Stimulated activated naive B cell treated with anti-CD40 and anti-IgM and Interleukin-4, amounts not matched to agents 10 μg/mL and 1 μg/mL and 100 μg/mL, for 72 hours (primary cell): ENCODE data around the gene RNU6-8.

ENCODE experiments used
- ATAC-seq, 2 donors: fragments of 150-1000 bp; cut with Tn5 transposase; replicated peaks; 2 replicates each; pipeline ENCODE4 v1.10.0; 2021; ENCODE audit warnings: moderate library complexity in 1 of 2
- DNase-seq: peaks from one replicate; pipeline ENCODE4 v3.0.0; 2021
- H3K27ac Mint-ChIP-seq: one replicate; pipeline ENCODE4 v1.8.0; 2022; ENCODE audit warnings: mild to moderate bottlenecking, mixed read lengths
- H3K27me3 Mint-ChIP-seq, 2 donors: one replicate each; pipeline ENCODE4 v1.8.0; 2022; ENCODE audit warnings: mixed read lengths in 2 of 2
- H3K36me3 Mint-ChIP-seq, 2 donors: one replicate each; pipeline ENCODE4 v1.8.0; 2022; ENCODE audit warnings: mixed read lengths in 2 of 2, mild to moderate bottlenecking in 1 of 2
- H3K4me1 Mint-ChIP-seq, 2 donors: one replicate each; pipeline ENCODE4 v1.8.0; 2022; ENCODE audit warnings: mixed read lengths in 2 of 2, mild to moderate bottlenecking in 1 of 2
- H3K4me3 Mint-ChIP-seq, 2 donors: one replicate each; pipeline ENCODE4 v1.8.0; 2022; ENCODE audit warnings: mild to moderate bottlenecking in 2 of 2, mixed read lengths in 2 of 2, moderate library complexity in 1 of 2
- H3K9me3 Mint-ChIP-seq, 2 donors: one replicate each; pipeline ENCODE4 v1.8.0; 2022; ENCODE audit warnings: mixed read lengths in 2 of 2, mild to moderate bottlenecking in 1 of 2

Gene RNU6-8

GRCh38 chr14:32197919-32198318 is 5.2 kb downstream of the RNU6-8 start:
- Mint-ChIP-seq H3K36me3 (no peaks in the 10 kb centered on the region), H3K4me3 (no peak overlapping the region), H3K27me3 (no peaks in the 10 kb centered on the region), H3K4me1 (peaks cover 19 to 39% of the 10 kb centered on the region in 2 donors), H3K9me3 (no peaks in the 10 kb centered on the region), H3K27ac (no peak overlapping the region)
- no peak for ATAC-seq
- no peak for DNase-seq

GRCh38 chr14:32195636-32196035 is 7.4 kb downstream of the RNU6-8 start:
- Mint-ChIP-seq H3K27ac (no peak overlapping the region), H3K27me3 (no peaks in the 10 kb centered on the region), H3K36me3 (no peaks in the 10 kb centered on the region), H3K9me3 (no peaks in the 10 kb centered on the region), H3K4me3 (no peak overlapping the region), H3K4me1 (peaks cover 5 to 20% of the 10 kb centered on the region in 2 donors)
- DNase-seq = no peak
- ATAC-seq = no peak

- Mint-ChIP-seq H3K9me3 (no peaks in the 10 kb centered on the region), H3K27ac (no peak overlapping the region), H3K4me1 (peaks cover 2 to 21% of the 10 kb centered on the region in 2 donors), H3K4me3 (no peak overlapping the region), H3K27me3 (no peaks in the 10 kb centered on the region), H3K36me3 (no peaks in the 10 kb centered on the region)
- DNase-seq (no peak), ATAC-seq (no peak)
These were observed 9.5 kb downstream of the RNU6-8 start for GRCh38 chr14:32193532-32193931.

GRCh38 chr14:32192712-32193373 is 10.2 kb downstream of the RNU6-8 start:
- no peak for ATAC-seq
- H3K27ac Mint-ChIP-seq = no peak overlapping the region
- H3K4me3 Mint-ChIP-seq = no peak overlapping the region
- DNase-seq = no peak
- H3K4me1 Mint-ChIP-seq = peaks cover 2 to 21% of the 10 kb centered on the region in 2 donors
- no peaks in the 10 kb centered on the region for H3K27me3 Mint-ChIP-seq
- H3K9me3 Mint-ChIP-seq = no peaks in the 10 kb centered on the region
- no peaks in the 10 kb centered on the region for H3K36me3 Mint-ChIP-seq

- Mint-ChIP-seq H3K4me1 (peaks cover 7 to 27% of the 10 kb centered on the region in 2 donors), H3K9me3 (no peaks in the 10 kb centered on the region), H3K36me3 (no peaks in the 10 kb centered on the region), H3K4me3 (no peak overlapping the region), H3K27me3 (no peaks in the 10 kb centered on the region), H3K27ac (no peak overlapping the region)
- ATAC-seq (no peak), DNase-seq (no peak)
These were observed 12.4 kb downstream of the RNU6-8 start for GRCh38 chr14:32190673-32191072.

- peaks cover 7 to 21% of the 10 kb centered on the region in 2 donors for H3K4me1 Mint-ChIP-seq
- DNase-seq (no peak), ATAC-seq (peak; percentile 71 to 77)
- no peak overlapping the region for H3K27ac Mint-ChIP-seq
- H3K4me3 Mint-ChIP-seq = no peak overlapping the region
- no peaks in the 10 kb centered on the region for H3K36me3 Mint-ChIP-seq
- no peaks in the 10 kb centered on the region for H3K9me3 Mint-ChIP-seq
- H3K27me3 Mint-ChIP-seq = no peaks in the 10 kb centered on the region
These were observed 13.3 kb downstream of the RNU6-8 start for GRCh38 chr14:32189811-32190210.

- DNase-seq (no peak), ATAC-seq (peak; percentile 42 to 59)
- Mint-ChIP-seq H3K4me1 (peaks cover 7 to 21% of the 10 kb centered on the region in 2 donors), H3K27ac (no peak overlapping the region), H3K27me3 (no peaks in the 10 kb centered on the region), H3K4me3 (no peak overlapping the region), H3K9me3 (no peaks in the 10 kb centered on the region), H3K36me3 (peaks cover 0 to 2% of the 10 kb centered on the region in 2 donors)
These were observed 16.8 kb downstream of the RNU6-8 start for GRCh38 chr14:32186248-32186647.

GRCh38 chr14:32185097-32185496 is 18.0 kb downstream of the RNU6-8 start:
- H3K4me1 Mint-ChIP-seq = peaks cover 7 to 14% of the 10 kb centered on the region in 2 donors
- H3K27me3 Mint-ChIP-seq = peaks cover 7 to 10% of the 10 kb centered on the region in 2 donors
- no peak for ATAC-seq
- no peak overlapping the region for H3K4me3 Mint-ChIP-seq
- H3K9me3 Mint-ChIP-seq = peaks cover 3 to 4% of the 10 kb centered on the region in 2 donors
- DNase-seq = no peak
- no peak overlapping the region for H3K27ac Mint-ChIP-seq
- H3K36me3 Mint-ChIP-seq = peaks cover 2 to 6% of the 10 kb centered on the region in 2 donors

- Mint-ChIP-seq H3K27me3 (peaks cover 11 to 13% of the 10 kb centered on the region in 2 donors), H3K27ac (no peak overlapping the region), H3K36me3 (peaks cover 2 to 6% of the 10 kb centered on the region in 2 donors), H3K4me1 (peaks cover 5 to 9% of the 10 kb centered on the region in 2 donors), H3K9me3 (peaks cover 7 to 10% of the 10 kb centered on the region in 2 donors), H3K4me3 (no peak overlapping the region)
- no peak for ATAC-seq
- DNase-seq = no peak
These were observed 19.7 kb downstream of the RNU6-8 start for GRCh38 chr14:32183151-32184058.

- peaks cover 2 to 12% of the 10 kb centered on the region in 2 donors for H3K4me1 Mint-ChIP-seq
- no peak overlapping the region for H3K4me3 Mint-ChIP-seq
- H3K36me3 Mint-ChIP-seq = no peaks in the 10 kb centered on the region
- H3K9me3 Mint-ChIP-seq = no peaks in the 10 kb centered on the region
- no peaks in the 10 kb centered on the region for H3K27me3 Mint-ChIP-seq
- ATAC-seq (no peak), DNase-seq (no peak)
- no peak overlapping the region for H3K27ac Mint-ChIP-seq
These were observed 31.6 kb downstream of the RNU6-8 start for GRCh38 chr14:32171469-32171868.

GRCh38 chr14:32169191-32169590 is 33.9 kb downstream of the RNU6-8 start:
- Mint-ChIP-seq H3K4me3 (no peak overlapping the region), H3K27me3 (no peaks in the 10 kb centered on the region), H3K36me3 (no peaks in the 10 kb centered on the region), H3K27ac (no peak overlapping the region), H3K4me1 (peaks cover 12 to 26% of the 10 kb centered on the region in 2 donors), H3K9me3 (peaks cover 0 to 2% of the 10 kb centered on the region in 2 donors)
- DNase-seq (no peak), ATAC-seq (no peak)

- H3K27me3 Mint-ChIP-seq = no peaks in the 10 kb centered on the region
- no peak for ATAC-seq
These were observed 35.2 kb downstream of the RNU6-8 start for GRCh38 chr14:32167907-32168306.

GRCh38 chr14:32166924-32167323 is 36.1 kb downstream of the RNU6-8 start:
- DNase-seq = no peak
- Mint-ChIP-seq H3K4me3 (no peak overlapping the region), H3K9me3 (peaks cover 0 to 2% of the 10 kb centered on the region in 2 donors), H3K4me1 (peaks cover 12 to 26% of the 10 kb centered on the region in 2 donors), H3K27ac (no peak overlapping the region), H3K36me3 (no peaks in the 10 kb centered on the region), H3K27me3 (no peaks in the 10 kb centered on the region)
- no peak for ATAC-seq

More at GRCh38 chr14:32167907-32168306, 35.2 kb downstream of the RNU6-8 start:
- DNase-seq = no peak
- H3K4me1 Mint-ChIP-seq = peaks cover 12 to 26% of the 10 kb centered on the region in 2 donors
- no peak overlapping the region for H3K4me3 Mint-ChIP-seq
- H3K36me3 Mint-ChIP-seq = no peaks in the 10 kb centered on the region
- H3K9me3 Mint-ChIP-seq = peaks cover 0 to 2% of the 10 kb centered on the region in 2 donors
- H3K27ac Mint-ChIP-seq = no peak overlapping the region

GRCh38 chr14:32166029-32166428 is 37.0 kb downstream of the RNU6-8 start:
- peak; percentile 84 to 86 for ATAC-seq
- Mint-ChIP-seq H3K36me3 (no peaks in the 10 kb centered on the region), H3K27me3 (no peaks in the 10 kb centered on the region)

More at GRCh38 chr14:32166029-32166428, 37.0 kb downstream of the RNU6-8 start:
- Mint-ChIP-seq H3K4me3 (no peak overlapping the region), H3K9me3 (peaks cover 0 to 2% of the 10 kb centered on the region in 2 donors), H3K4me1 (peaks cover 12 to 26% of the 10 kb centered on the region in 2 donors), H3K27ac (no peak overlapping the region)
- no peak for DNase-seq
